ENCODE results near the gene MSH6.

Gene MSH6

GRCh38 chr2:47767497-47767844 is 15.5 kb upstream of the MSH6 start:
- Mint-ChIP-seq H3K27me3 (ENCODE audit: low read depth) (peaks cover 10% of the 10 kb centered on the region), H3K36me3 (ENCODE audit: low read depth) (no peaks in the 10 kb centered on the region), H3K27ac (no peak overlapping the region), H3K9me3 (peaks cover 7% of the 10 kb centered on the region), H3K4me1 (no peaks in the 10 kb centered on the region), H3K4me3 (no peak overlapping the region)
- TF ChIP-seq CTCF (IDR thresholded peaks at IDR 0.05; ENCODE audit: unreplicated experiment in 3 of 3), result no peak

- Mint-ChIP-seq H3K36me3 (ENCODE audit: low read depth) (no peaks in the 10 kb centered on the region), H3K27me3 (ENCODE audit: low read depth) (peaks cover 10% of the 10 kb centered on the region), H3K9me3 (peaks cover 7% of the 10 kb centered on the region), H3K4me1 (no peaks in the 10 kb centered on the region), H3K27ac (no peak overlapping the region), H3K4me3 (no peak overlapping the region)
- peak; percentile 97 to 99 (median 99) for TF ChIP-seq CTCF (IDR thresholded peaks at IDR 0.05; ENCODE audit: unreplicated experiment in 3 of 3)
Observed at GRCh38 chr2:47767880-47768609, 14.9 kb upstream of the MSH6 start.

GRCh38 chr2:47769318-47769717 is 13.6 kb upstream of the MSH6 start:
- peaks cover 7% of the 10 kb centered on the region for H3K27me3 Mint-ChIP-seq (ENCODE audit: low read depth)
- H3K4me1 Mint-ChIP-seq, result no peaks in the 10 kb centered on the region
- no peaks in the 10 kb centered on the region for H3K36me3 Mint-ChIP-seq (ENCODE audit: low read depth)
- TF ChIP-seq CTCF (IDR thresholded peaks at IDR 0.05; ENCODE audit: unreplicated experiment in 3 of 3), result no peak
- H3K9me3 Mint-ChIP-seq, result peaks cover 7% of the 10 kb centered on the region
- no peak overlapping the region for H3K27ac Mint-ChIP-seq
- no peak overlapping the region for H3K4me3 Mint-ChIP-seq

GRCh38 chr2:47771211-47771610 is 11.7 kb upstream of the MSH6 start:
- no peaks in the 10 kb centered on the region for H3K36me3 Mint-ChIP-seq (ENCODE audit: low read depth)
- H3K4me3 Mint-ChIP-seq, result no peak overlapping the region
- H3K9me3 Mint-ChIP-seq, result peaks cover 7% of the 10 kb centered on the region
- no peaks in the 10 kb centered on the region for H3K4me1 Mint-ChIP-seq
- H3K27me3 Mint-ChIP-seq (ENCODE audit: low read depth), result peaks cover 3% of the 10 kb centered on the region
- no peak overlapping the region for H3K27ac Mint-ChIP-seq
- TF ChIP-seq CTCF (IDR thresholded peaks at IDR 0.05; ENCODE audit: unreplicated experiment in 3 of 3), result no peak

- no peaks in the 10 kb centered on the region for H3K27me3 Mint-ChIP-seq (ENCODE audit: low read depth)
- no peaks in the 10 kb centered on the region for H3K36me3 Mint-ChIP-seq (ENCODE audit: low read depth)
- TF ChIP-seq CTCF (IDR thresholded peaks at IDR 0.05; ENCODE audit: unreplicated experiment in 3 of 3), result no peak
- H3K9me3 Mint-ChIP-seq, result peaks cover 7% of the 10 kb centered on the region
- no peaks in the 10 kb centered on the region for H3K4me1 Mint-ChIP-seq
- H3K27ac Mint-ChIP-seq, result no peak overlapping the region
- H3K4me3 Mint-ChIP-seq, result no peak overlapping the region
Observed at GRCh38 chr2:47772343-47772742, 10.6 kb upstream of the MSH6 start.

- H3K27me3 Mint-ChIP-seq (ENCODE audit: low read depth), result no peaks in the 10 kb centered on the region
- no peak overlapping the region for H3K4me3 Mint-ChIP-seq
- H3K9me3 Mint-ChIP-seq, result peaks cover 7% of the 10 kb centered on the region
- no peaks in the 10 kb centered on the region for H3K36me3 Mint-ChIP-seq (ENCODE audit: low read depth)
- H3K4me1 Mint-ChIP-seq, result no peaks in the 10 kb centered on the region
- H3K27ac Mint-ChIP-seq, result no peak overlapping the region
- no peak for TF ChIP-seq CTCF (IDR thresholded peaks at IDR 0.05; ENCODE audit: unreplicated experiment in 3 of 3)
Observed at GRCh38 chr2:47774567-47774966, 8.4 kb upstream of the MSH6 start.

Measured in nephron (organoid).